Liver (tissue), 9 donors: Measurements from ENCODE around the gene CD59. TPM values are rescaled to one million over a fixed set of nuclear protein-coding genes. Genes with fewer than 3 reads are reported as not detected.
A peak's percentile ranks its signal among the peaks of the same experiment; 100 is the strongest.
"Not testable (repeated sequence)": the region's sequence is repeated elsewhere in the genome, so short reads cannot be mapped to it uniquely, and the experiment has no call there.

Experiments used
- DNase-seq: peaks from one replicate; pipeline ENCODE4 v3.0.0-alpha.2; 2017; ENCODE audit warnings: low spot score
- H3K27ac ChIP-seq, 2 donors: one replicate each; pipeline ENCODE4 v1.7.0; 2013; ENCODE audit warnings: inconsistent platforms in 2 of 2, low read length in 2 of 2, control low read depth in 1 of 2, low read depth in 1 of 2, mild to moderate bottlenecking in 1 of 2
- H3K27me3 ChIP-seq, 4 donors: one replicate each; pipeline versions ENCODE4 v1.6.1 to v1.7.0; 2013; ENCODE audit warnings: low read length in 3 of 4, inconsistent platforms in 1 of 4, mild to moderate bottlenecking in 1 of 4, moderate library complexity in 1 of 4; ENCODE audit not compliant: control insufficient read depth in 4 of 4, insufficient read depth in 4 of 4
- H3K36me3 ChIP-seq, 4 donors: one replicate each; pipeline versions ENCODE4 v1.6.1 to v1.7.0; 2013; ENCODE audit warnings: low read length in 3 of 4, mild to moderate bottlenecking in 3 of 4, low read depth in 1 of 4, moderate library complexity in 1 of 4; ENCODE audit not compliant: control insufficient read depth in 4 of 4, insufficient read depth in 3 of 4
- H3K4me1 ChIP-seq, 4 donors: one replicate each; pipeline versions ENCODE4 v1.6.1 to v1.7.0; 2013; ENCODE audit warnings: low read length in 3 of 4, mild to moderate bottlenecking in 3 of 4, moderate library complexity in 1 of 4; ENCODE audit not compliant: control insufficient read depth in 4 of 4, insufficient read depth in 4 of 4
- H3K4me3 ChIP-seq, 3 donors: one replicate each; pipeline versions ENCODE4 v1.6.1 to v1.7.0; 2013; ENCODE audit warnings: low read length in 3 of 3, control low read depth in 1 of 3, low read depth in 1 of 3, mild to moderate bottlenecking in 1 of 3
- H3K9ac ChIP-seq, 2 donors: one replicate each; pipeline ENCODE4 v1.7.0; 2013; ENCODE audit warnings: low read length in 2 of 2, mild to moderate bottlenecking in 2 of 2, moderate library complexity in 2 of 2, control low read depth in 1 of 2, low read depth in 1 of 2
- H3K9me3 ChIP-seq, 4 donors: one replicate each; pipeline versions ENCODE4 v1.6.1 to v1.7.0; 2013; ENCODE audit warnings: low read length in 3 of 4; ENCODE audit not compliant: control insufficient read depth in 4 of 4
- CTCF ChIP-seq: fragments of 150-350 bp; IDR thresholded peaks from 2 replicates; pipeline ENCODE4 v1.5.1; 2017; ENCODE audit warnings: improper control_type of control experiment, low read depth, low read length; ENCODE audit not compliant: missing input control
- EGR1 ChIP-seq, 2 donors: IDR thresholded peaks; 2 replicates each; pipeline ENCODE4 v1.6.1; 2016 to 2018; ENCODE audit warnings: antibody characterized with exemption in 2 of 2, low read depth in 2 of 2
- FOXA2 ChIP-seq: IDR thresholded peaks from 2 replicates; pipeline ENCODE4 v1.6.1; 2016; ENCODE audit warnings: antibody characterized with exemption
- GABPA ChIP-seq, 2 donors: IDR thresholded peaks in 1 of 2; conservative IDR thresholded peaks in 1 of 2; 2 replicates each; pipeline ENCODE4 v1.6.1; 2016; ENCODE audit warnings: antibody characterized with exemption in 2 of 2, mild to moderate bottlenecking in 1 of 2, moderate library complexity in 1 of 2
- HNF4A ChIP-seq, 2 donors: conservative IDR thresholded peaks; 2 replicates each; pipeline ENCODE4 v1.6.1; 2016; ENCODE audit warnings: antibody characterized with exemption in 2 of 2, mild to moderate bottlenecking in 2 of 2
- JUND ChIP-seq, 2 donors: IDR thresholded peaks; 2 replicates each; pipeline ENCODE4 v1.6.1; 2016; ENCODE audit warnings: antibody characterized with exemption in 2 of 2
- RAD21 ChIP-seq, 2 donors: IDR thresholded peaks; 2 replicates each; pipeline ENCODE4 v1.6.1; 2016; ENCODE audit warnings: antibody characterized with exemption in 2 of 2, mild to moderate bottlenecking in 2 of 2
- SP1 ChIP-seq: IDR thresholded peaks from 2 replicates; pipeline ENCODE4 v1.6.1; 2018; ENCODE audit warnings: antibody characterized with exemption, mild to moderate bottlenecking
- YY1 ChIP-seq: IDR thresholded peaks from 2 replicates; pipeline ENCODE4 v1.6.1; 2016; ENCODE audit warnings: antibody characterized with exemption, mild to moderate bottlenecking
- WGBS: extraction: QIAGEN DNeasy Blood & Tissue Kit; methylation state at CpG from one replicate; pipeline ENCODE4 v1.1.7; 2013; 5-methylcytosine and 5-hydroxymethylcytosine counted together
- polyA plus RNA-seq, 2 donors: library from polyadenylated mRNA; stranded (reverse) in 1 of 2; unstranded in 1 of 2; fragments of 200-250 nt in 1 of 2; fragments of >200 nt in 1 of 2; fragmentation: Nextera tagmentation in 1 of 2; extraction: Ambion mirVana in 1 of 2; gene quantifications; one replicate each; pipeline versions ENCODE4 v1.2.1 to v1.2.3, GENCODE V29; 2013 to 2015
- total RNA-seq, 2 donors: library from RNA; depleted of rRNA; stranded (reverse); fragments of >200 nt; gene quantifications; one replicate each; pipeline ENCODE4 v1.2.3, GENCODE V29; 2014
- donor health status: healthy.
- donor health status: healthy.
- donor health status: healthy.
- donor health status: healthy.
- donor health status: healthy.

Gene CD59
- total and polyA plus RNA-seq, 4 donors, result 74.2 to 181 (median 130) TPM

DNA sequence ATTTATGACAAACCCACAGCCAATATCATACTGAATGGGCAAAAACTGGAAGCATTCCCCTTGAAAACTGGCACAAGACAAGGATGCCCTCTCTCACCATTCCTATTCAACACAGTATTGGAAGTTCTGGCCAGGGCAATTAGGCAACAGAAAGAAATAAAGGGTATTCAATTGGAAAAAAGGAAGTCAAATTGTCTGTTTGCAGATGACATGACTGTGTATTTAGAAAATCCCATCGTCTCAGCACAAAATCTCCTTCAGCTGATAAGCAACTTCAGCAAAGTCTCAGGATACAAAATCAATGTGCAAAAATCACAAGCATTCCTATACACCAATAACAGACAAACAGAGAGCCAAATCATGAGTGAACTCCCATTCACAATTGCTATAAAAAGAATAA is 8.7 kb downstream of the CD59 start:
- 48% methylated on average over 1 of the region's 1 CpG for WGBS
- not testable (repeated sequence) for H3K27me3 ChIP-seq

GRCh38 chr11:33725496-33725895 is 10.7 kb downstream of the CD59 start:
- no peak overlapping the region for H3K4me3 ChIP-seq
- no peaks in the 10 kb centered on the region for H3K27me3 ChIP-seq
- H3K36me3 ChIP-seq, result peaks cover 0 to 11% (median 7%) of the 10 kb centered on the region in 4 donors
- H3K27ac ChIP-seq, result no peak overlapping the region
- H3K9ac ChIP-seq, result no peak overlapping the region
- H3K4me1 ChIP-seq, result peaks cover 0 to 9% (median 7%) of the 10 kb centered on the region in 4 donors
- WGBS, result 84% methylated on average over 5 of the region's 5 CpGs
- H3K9me3 ChIP-seq, result no peaks in the 10 kb centered on the region
- TF ChIP-seq FOXA2 (no peak), YY1 (no peak), CTCF (no peak), HNF4A (conservative IDR thresholded peaks at IDR 0.05) (no peak), GABPA (IDR thresholded peaks at IDR 0.05 in 1 of 2, conservative IDR thresholded peaks at IDR 0.05 in 1 of 2) (no peak)
- DNase-seq, result no peak

More for the DNA sequence above, 8.7 kb downstream of the CD59 start:
- H3K9me3 ChIP-seq, H3K9ac ChIP-seq, DNase-seq, H3K36me3 ChIP-seq, H3K4me3 ChIP-seq, H3K27ac ChIP-seq: not testable (repeated sequence)
- H3K4me1 ChIP-seq, result peaks cover 0 to 13% (median 5%) of the 10 kb centered on the region in 4 donors

DNA sequence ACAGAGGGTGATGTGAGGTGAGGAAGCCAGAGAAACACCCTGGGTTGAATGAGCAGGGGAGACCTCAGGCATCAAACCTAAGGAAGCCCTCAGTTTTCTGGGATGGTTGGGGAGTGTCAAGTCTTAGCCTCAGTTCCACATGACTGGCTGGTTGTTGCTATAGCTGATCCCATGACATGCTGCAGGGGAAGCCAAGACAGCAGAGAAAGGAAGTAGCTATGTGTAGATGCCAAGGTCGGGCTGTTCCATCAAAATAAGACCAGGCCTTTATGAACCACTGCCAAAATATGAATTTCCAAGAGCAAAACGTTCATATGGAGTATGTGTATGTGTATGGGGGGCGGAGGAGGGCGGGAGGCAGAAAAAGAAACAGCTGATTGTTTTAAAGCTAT is 11.6 kb downstream of the CD59 start:
- H3K9me3 ChIP-seq, result no peaks in the 10 kb centered on the region
- DNase-seq, result no peak
- H3K27me3 ChIP-seq, result no peaks in the 10 kb centered on the region
- H3K36me3 ChIP-seq, result peaks cover under 1 to 18% (median 12%) of the 10 kb centered on the region in 4 donors
- H3K4me3 ChIP-seq, result no peak overlapping the region
- no peak overlapping the region for H3K9ac ChIP-seq
- TF ChIP-seq JUND (IDR thresholded peaks at IDR 0.05) (no peak), RAD21 (IDR thresholded peaks at IDR 0.05) (no peak), EGR1 (IDR thresholded peaks at IDR 0.05; ENCODE audit: low read depth in 2 of 2) (no peak)
- H3K4me1 ChIP-seq, result peaks cover 0 to 9% (median 7%) of the 10 kb centered on the region in 4 donors
- 70% methylated on average over 4 of the region's 4 CpGs for WGBS
- H3K27ac ChIP-seq, result peak overlapping the region; percentile 42 to 81

- H3K27ac ChIP-seq, result peak overlapping the region; percentile 42 to 81
- no peak overlapping the region for H3K4me3 ChIP-seq
- H3K36me3 ChIP-seq, result peaks cover 4 to 27% (median 13%) of the 10 kb centered on the region in 4 donors
- no peak for DNase-seq
- WGBS, result 79% methylated on average over 6 of the region's 6 CpGs
- TF ChIP-seq JUND (IDR thresholded peaks at IDR 0.05) (peak in 1 of 2 donors; percentile 59), SP1 (peak; percentile 24), GABPA (IDR thresholded peaks at IDR 0.05 in 1 of 2, conservative IDR thresholded peaks at IDR 0.05 in 1 of 2) (no peak)
- H3K9me3 ChIP-seq, result no peaks in the 10 kb centered on the region
- H3K9ac ChIP-seq, result no peak overlapping the region
- H3K27me3 ChIP-seq, result no peaks in the 10 kb centered on the region
- H3K4me1 ChIP-seq, result peaks cover 0 to 9% (median 7%) of the 10 kb centered on the region in 4 donors
These were observed 12.9 kb downstream of the CD59 start for GRCh38 chr11:33723238-33723881.
